Measurements from ENCODE around the gene AGBL1. TPM values are rescaled to one million over a fixed set of nuclear protein-coding genes. Genes with fewer than 3 reads are reported as not detected.

Gene AGBL1
- total RNA-seq, 1 experiment from 2014 or later, result not detected

- Histone ChIP-seq H4K20me1 (ENCODE audit: control insufficient read depth, insufficient read depth, insufficient read length) (no peaks in the 10 kb centered on the region), H3K27me3 (ENCODE audit: insufficient read depth, low read length) (no peaks in the 10 kb centered on the region), H2AK5ac (ENCODE audit: insufficient read length, low read length) (no peak overlapping the region), H2BK15ac (ENCODE audit: low read depth, low read length) (no peak overlapping the region), H3T11ph (ENCODE audit: low read length) (no peak overlapping the region), H2BK120ac (ENCODE audit: low read depth, low read length, poor library complexity, severe bottlenecking) (no peak overlapping the region), H2BK5ac (ENCODE audit: insufficient read length, low read length) (no peak overlapping the region), H3K9ac (ENCODE audit: extremely low read depth, insufficient read length, low read length) (no peak overlapping the region), H3K14ac (ENCODE audit: insufficient read depth, low read length) (no peak overlapping the region), H3K23ac (ENCODE audit: insufficient read length, low read depth, low read length) (no peak overlapping the region), H3K4ac (ENCODE audit: low read depth, low read length) (no peak overlapping the region), H3K18ac (ENCODE audit: insufficient read length, low read depth, low read length) (no peak overlapping the region), H2BK20ac (ENCODE audit: low read depth, low read length, poor library complexity, severe bottlenecking) (no peak overlapping the region), H3K4me1 (ENCODE audit: insufficient read depth, low read length) (no peaks in the 10 kb centered on the region; the same call in 1 of the 2 replicates), H3K79me1 (ENCODE audit: insufficient read depth, low read depth, low read length, poor library complexity, severe bottlenecking) (no peaks in the 10 kb centered on the region), H4K5ac (ENCODE audit: insufficient read length, low read depth, low read length) (no peak overlapping the region), H3K56ac (ENCODE audit: insufficient read length, low read depth, low read length) (no peak overlapping the region), H3K79me2 (ENCODE audit: insufficient read depth, low read length) (no peaks in the 10 kb centered on the region), H4K91ac (ENCODE audit: insufficient read length, low read depth, low read length) (no peak overlapping the region), H4K8ac (replicated peaks; ENCODE audit: insufficient read length, low read depth, low read length) (no peak overlapping the region), H3K4me2 (ENCODE audit: insufficient read depth, insufficient read length, low read length) (no peak overlapping the region), H2BK12ac (ENCODE audit: insufficient read length, low read depth, low read length) (no peak overlapping the region), H3K9me3 (ENCODE audit: control insufficient read depth, low read depth, low read length) (no peaks in the 10 kb centered on the region), H3K23me2 (ENCODE audit: insufficient read length, low read depth, low read length, poor library complexity, severe bottlenecking) (no peaks in the 10 kb centered on the region), H3K27ac (ENCODE audit: insufficient read length, low read depth, low read length) (no peak overlapping the region), H2AFZ (ENCODE audit: low read length) (no peak overlapping the region)
- TF ChIP-seq CTCF (conservative IDR thresholded peaks at IDR 0.05), result no peak
- Mint-ChIP-seq H3K4me1 (peaks cover 5 to 9% of the 10 kb centered on the region in 2 experiments; a peak in 2 of 4 replicates), H3K36me3 (ENCODE audit: insufficient read depth in 1 of 3, low read depth in 3 of 3) (no peaks in the 10 kb centered on the region), H3K27ac (no peak overlapping the region), H3K27me3 (ENCODE audit: low read depth) (peaks cover 2% of the 10 kb centered on the region; the same call in 1 of the 2 replicates), H3K9me3 (no peaks in the 10 kb centered on the region), H3K4me3 (no peak overlapping the region)
- no CpG with 5 or more reads among the region's 4 CpGs for WGBS (ENCODE audit: extremely low coverage, insufficient read length, low lambda C conversion rate)
- DNase-seq, result no peak
Observed at GRCh38 chr15:86055688-86056087, 24.0 kb upstream of the AGBL1 start.

Measured in H9 (cell line).